H1 (cell line): Measurements from ENCODE around the gene CELSR1. TPM values are rescaled to one million over a fixed set of nuclear protein-coding genes. Genes with fewer than 3 reads are reported as not detected.

ENCODE experiments used
- CTCF ChIA-PET: fragments of 300-600 bp; sonication (Branson Sonifier 250); formaldehyde crosslinking; loops from one replicate; lab custom pipeline; 2021; ENCODE audit not compliant: partially characterized antibody; lab: Charles Lee
- POLR2A ChIA-PET: fragments of 300-600 bp; sonication (Branson Sonifier 250); formaldehyde crosslinking; loops from one replicate; lab custom pipeline; 2021; ENCODE audit warnings: inconsistent platforms; ENCODE audit not compliant: partially characterized antibody; lab: Charles Lee
- DNase-seq, 2 experiments: peaks; one replicate each; pipeline versions ENCODE4 v3.0.0 to v3.0.0-alpha.2; 2010 to 2022; ENCODE audit warnings: low spot score in 2 of 2, low read depth in 1 of 2, mixed read lengths in 1 of 2
- FAIRE-seq: peaks from 2 replicates; lab custom pipeline; 2011; peaks lifted over from hg19 to GRCh38; lab: Jason Lieb, UNC
- H2AFZ ChIP-seq: 2 replicates; pipeline ENCODE4 v1.8.1; 2012; ENCODE audit warnings: low read length, inconsistent platforms
- H2AK5ac ChIP-seq: 2 replicates; pipeline ENCODE4 v1.6.1; 2013; ENCODE audit warnings: low read depth, low read length
- H2BK120ac ChIP-seq: replicated peaks from 2 replicates; pipeline ENCODE3; 2013; ENCODE audit warnings: low read depth, low read length, inconsistent platforms
- H2BK12ac ChIP-seq: 2 replicates; pipeline ENCODE4 v1.6.1; 2013; ENCODE audit warnings: low read depth, low read length
- H2BK15ac ChIP-seq: 2 replicates; pipeline ENCODE4 v1.6.1; 2013; ENCODE audit warnings: low read length
- H2BK20ac ChIP-seq: 2 replicates; pipeline ENCODE4 v1.6.1; 2013; ENCODE audit warnings: low read length
- H2BK5ac ChIP-seq: 2 replicates; pipeline ENCODE4 v1.6.1; 2013; ENCODE audit warnings: low read depth, low read length
- H3K14ac ChIP-seq: 2 replicates; pipeline ENCODE4 v1.6.1; 2013; ENCODE audit warnings: inconsistent platforms; ENCODE audit not compliant: insufficient read length
- H3K18ac ChIP-seq: 2 replicates; pipeline ENCODE4 v1.6.1; 2013; ENCODE audit warnings: low read length; ENCODE audit errors: extremely low read depth
- H3K23ac ChIP-seq: 2 replicates; pipeline ENCODE4 v1.6.1; 2013; ENCODE audit warnings: inconsistent platforms; ENCODE audit not compliant: insufficient read length
- H3K23me2 ChIP-seq: 2 replicates; pipeline ENCODE4 v1.6.1; 2013; ENCODE audit warnings: low read depth, low read length
- H3K27ac ChIP-seq: 2 replicates; pipeline ENCODE4 v1.6.1; 2011; ENCODE audit warnings: low read depth, low read length, inconsistent platforms
- H3K27me3 ChIP-seq, 4 experiments: replicated peaks in 1 of 4; 1 replicate in 1 of 4; 2 replicates in 3 of 4; pipeline versions ENCODE4 v1.6.1 to v1.8.1; 2011 to 2013; ENCODE audit warnings: low read length in 3 of 4, mild to moderate bottlenecking in 3 of 4, inconsistent platforms in 2 of 4, mixed read lengths in 2 of 4, moderate library complexity in 1 of 4; ENCODE audit not compliant: control insufficient read depth in 3 of 4, insufficient read depth in 3 of 4; ENCODE audit errors: extremely low read depth in 1 of 4
- H3K36me3 ChIP-seq, 4 experiments: 2 replicates each; pipeline versions ENCODE4 v1.6.1 to v1.8.1; 2011 to 2013; ENCODE audit warnings: mild to moderate bottlenecking in 4 of 4, low read length in 3 of 4, moderate library complexity in 2 of 4, control low read depth in 1 of 4, inconsistent platforms in 1 of 4; ENCODE audit not compliant: insufficient read depth in 4 of 4, control insufficient read depth in 2 of 4
- H3K4ac ChIP-seq: replicated peaks from 2 replicates; pipeline ENCODE3; 2013; ENCODE audit warnings: low read length, low read depth, mixed read lengths, inconsistent platforms; ENCODE audit not compliant: insufficient read length
- H3K4me1 ChIP-seq, 4 experiments: replicated peaks in 1 of 4; 1 replicate in 1 of 4; 2 replicates in 3 of 4; pipeline versions ENCODE4 v1.6.1 to v1.8.1; 2011 to 2013; ENCODE audit warnings: low read length in 3 of 4, inconsistent platforms in 2 of 4, mixed read lengths in 1 of 4; ENCODE audit not compliant: insufficient read depth in 4 of 4, control insufficient read depth in 3 of 4
- H3K4me2 ChIP-seq, 2 experiments: 2 replicates each; pipeline versions ENCODE4 v1.6.1 to v1.8.1; 2011 to 2013; ENCODE audit warnings: low read depth in 2 of 2, low read length in 2 of 2, control low read depth in 1 of 2, inconsistent platforms in 1 of 2, mild to moderate bottlenecking in 1 of 2; ENCODE audit not compliant: insufficient read depth in 1 of 2
- H3K4me3 ChIP-seq, 4 experiments: fragments of 200-600, 300-600 bp in 1 of 4; sonication (generic), shearing (Covaris generic), sonication (Bioruptor Twin) in 1 of 4; 2 replicates each; pipeline versions ENCODE4 v1.5.1 to v1.8.1; 2011 to 2016; ENCODE audit warnings: low read length in 4 of 4, low read depth in 3 of 4, control low read depth in 2 of 4, inconsistent platforms in 2 of 4, mild to moderate bottlenecking in 2 of 4, mixed read lengths in 1 of 4, moderate library complexity in 1 of 4; ENCODE audit not compliant: insufficient read depth in 2 of 4; ENCODE audit errors: extremely low read depth in 1 of 4
- H3K56ac ChIP-seq: replicated peaks from 2 replicates; pipeline ENCODE3; 2013; ENCODE audit warnings: low read depth, mild to moderate bottlenecking, mixed read lengths, low read length, inconsistent platforms; ENCODE audit not compliant: insufficient read length
- H3K79me1 ChIP-seq: 2 replicates; pipeline ENCODE4 v1.6.1; 2013; ENCODE audit warnings: low read depth, low read length, control low read depth
- H3K79me2 ChIP-seq, 2 experiments: 2 replicates each; pipeline versions ENCODE4 v1.6.1 to v1.8.1; 2012 to 2013; ENCODE audit warnings: low read length in 2 of 2, mild to moderate bottlenecking in 2 of 2, inconsistent platforms in 1 of 2; ENCODE audit not compliant: insufficient read depth in 2 of 2, control insufficient read depth in 1 of 2
- H3K9ac ChIP-seq, 4 experiments: replicated peaks in 1 of 4; 1 replicate in 1 of 4; 2 replicates in 3 of 4; pipeline versions ENCODE4 v1.6.1 to v1.8.1; 2011 to 2013; ENCODE audit warnings: low read depth in 3 of 4, low read length in 3 of 4, control low read depth in 2 of 4, mild to moderate bottlenecking in 2 of 4, moderate library complexity in 2 of 4, inconsistent platforms in 1 of 4; ENCODE audit errors: extremely low read depth in 1 of 4
- H3K9me3 ChIP-seq, 2 experiments: 2 replicates each; pipeline versions ENCODE4 v1.6.1 to v1.8.1; 2012 to 2013; ENCODE audit warnings: mild to moderate bottlenecking in 2 of 2, moderate library complexity in 2 of 2, control low read depth in 1 of 2, inconsistent platforms in 1 of 2, low read depth in 1 of 2, low read length in 1 of 2, mixed read lengths in 1 of 2; ENCODE audit not compliant: insufficient read depth in 2 of 2
- H4K20me1 ChIP-seq, 2 experiments: replicated peaks in 1 of 2; 2 replicates each; pipeline versions ENCODE3 to v1.8.1; 2011 to 2013; ENCODE audit warnings: inconsistent platforms in 2 of 2, low read length in 2 of 2, mild to moderate bottlenecking in 1 of 2; ENCODE audit not compliant: insufficient read depth in 2 of 2, control insufficient read depth in 1 of 2
- H4K5ac ChIP-seq: 2 replicates; pipeline ENCODE4 v1.6.1; 2013; ENCODE audit warnings: low read length, low read depth, mixed read lengths, inconsistent platforms; ENCODE audit not compliant: insufficient read length
- H4K8ac ChIP-seq: 2 replicates; pipeline ENCODE4 v1.8.0; 2013; ENCODE audit warnings: mild to moderate bottlenecking, moderate library complexity, low read length, inconsistent platforms; ENCODE audit not compliant: insufficient read depth; ENCODE audit errors: extremely low read depth
- H4K91ac ChIP-seq: replicated peaks from 2 replicates; pipeline ENCODE3; 2013; ENCODE audit warnings: low read length, mixed read lengths, inconsistent platforms; ENCODE audit not compliant: insufficient read length
- ASH2L ChIP-seq: fragments of 200-600, 300-600 bp; sonication (generic); IDR thresholded peaks from one replicate; pipeline ENCODE4 v1.7.1; 2017; ENCODE audit warnings: low read length
- CBX5 ChIP-seq: fragments of 300-800, 300-1000 bp; sonication (generic); IDR thresholded peaks from 2 replicates; pipeline ENCODE4 v1.7.1; 2016; ENCODE audit warnings: antibody characterized with exemption, low read length, low read depth
- CREB1 ChIP-seq: IDR thresholded peaks from 2 replicates; pipeline ENCODE4 v1.6.1; 2012; ENCODE audit warnings: inconsistent platforms
- CTBP2 ChIP-seq: IDR thresholded peaks from 2 replicates; pipeline ENCODE4 v1.7.0; 2011; ENCODE audit warnings: borderline replicate concordance, mild to moderate bottlenecking, moderate library complexity, mixed read lengths, low read length; ENCODE audit not compliant: insufficient read depth, insufficient read length
- GTF2F1 ChIP-seq: IDR thresholded peaks from 2 replicates; pipeline ENCODE4 v1.6.1; 2012; ENCODE audit warnings: low read depth, low read length, improper control_type of control experiment, borderline replicate concordance
- SP2 ChIP-seq: IDR thresholded peaks from 2 replicates; pipeline ENCODE4 v1.6.1; 2012; ENCODE audit warnings: mild to moderate bottlenecking, low read length, inconsistent platforms
- TBP ChIP-seq: IDR thresholded peaks from 2 replicates; pipeline ENCODE4 v1.6.1; 2011; ENCODE audit warnings: low read depth, low read length, improper control_type of control experiment
- WGBS, 2 experiments: shearing (Covaris generic) in 1 of 2; methylation state at CpG; one replicate each; pipeline versions ENCODE4 v1.1.6 to v1.1.7; 2013 to 2015; ENCODE audit warnings: low lambda C conversion rate in 2 of 2, mixed read lengths in 2 of 2, inconsistent platforms in 1 of 2, low coverage in 1 of 2, missing lambda C conversion rate in 1 of 2; ENCODE audit not compliant: insufficient replicate concordance in 2 of 2, insufficient coverage in 1 of 2, insufficient read length in 1 of 2; ENCODE audit errors: extremely low coverage in 1 of 2, missing lambda C conversion rate in 1 of 2; 5-methylcytosine and 5-hydroxymethylcytosine counted together
- polyA plus RNA-seq, 7 experiments: library from polyadenylated mRNA; depleted of rRNA in 3 of 7; stranded (reverse) in 5 of 7; unstranded in 2 of 7; fragments of >200 nt in 5 of 7; fragments of 200-250 nt in 2 of 7; gene quantifications; 1 replicate in 5 of 7; 2 replicates in 1 of 7; 4 replicates in 1 of 7; pipeline versions ENCODE4 v1.2.1 to v1.2.3, GENCODE V29; 2011 to 2013; ENCODE audit warnings: missing spikeins in 2 of 7, mixed read lengths in 2 of 7
- total RNA-seq: library from RNA; stranded (reverse); fragmentation: NEBNext Ultra II Directional; extraction: Animal tissue kit (Norgen Biotek cat#: 25700); gene quantifications from 2 replicates; pipeline ENCODE4 v1.2.1, GENCODE V29; 2021
- TF ChIP-seq, protein P1 (sequence below): IDR thresholded peaks from 2 replicates; pipeline ENCODE4 v1.6.1; 2012; ENCODE audit warnings: inconsistent platforms

Gene CELSR1
- total and polyA plus RNA-seq, 2 of the 8 experiments (the other 6 are each of a cell fraction or from before 2014, with no cell fraction given) = 9.0 to 12.4 TPM

DNA sequence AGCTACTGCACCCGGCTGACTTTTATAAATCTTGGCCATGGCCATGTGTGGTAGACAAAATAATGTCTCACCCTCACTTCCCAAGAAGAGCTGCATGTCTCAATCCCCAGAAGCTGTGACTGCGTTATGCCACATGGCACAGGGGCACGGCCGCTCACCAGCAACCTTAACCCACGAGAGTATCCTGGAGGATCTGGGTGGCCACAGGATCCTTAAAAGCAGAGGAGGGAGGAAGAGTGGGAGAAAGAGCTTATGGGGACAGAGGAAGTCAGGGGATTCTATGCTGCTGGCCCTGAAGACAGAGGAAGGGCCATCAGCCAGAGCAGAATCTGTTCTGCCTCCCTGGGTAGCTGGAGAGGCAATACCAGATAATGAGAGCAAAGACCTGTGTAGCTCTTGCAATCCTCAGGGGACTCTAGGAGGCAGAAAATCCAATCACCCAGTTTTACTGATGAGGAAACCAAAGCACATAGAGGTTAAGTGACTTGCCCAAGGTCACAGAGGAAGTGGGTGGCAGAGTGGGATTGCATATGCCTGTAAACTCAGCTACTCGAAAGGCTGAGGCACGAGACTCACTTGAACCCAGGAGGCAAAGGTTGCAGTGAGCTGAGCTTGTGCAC, 55.3 kb downstream of the CELSR1 start:
- no peak overlapping the region for H2BK12ac ChIP-seq
- no peak overlapping the region for H3K27ac ChIP-seq
- peaks cover 0 to 9% (median 6%) of the 10 kb centered on the region in 4 experiments; a peak in 5 of 7 replicates for H3K4me1 ChIP-seq
- DNase-seq = no peak
- H3K14ac ChIP-seq = no peak overlapping the region
- ChIA-PET CTCF (interaction anchor here (0.8 to 2.0 kb wide), 7 partner anchors 11 to 350 kb away, joined by 3 to 6 read pairs (median 4); no protein-coding TSS in a partner anchor), POLR2A (interaction anchor here (0.6 to 1.5 kb wide), 3 partner anchors 11 to 17 kb away, joined by 3 to 4 read pairs (median 3); no protein-coding TSS in a partner anchor)
- H3K9ac ChIP-seq = no peak overlapping the region
- H3K4me2 ChIP-seq = no peak overlapping the region
- H3K79me2 ChIP-seq = no peaks in the 10 kb centered on the region
- no peaks in the 10 kb centered on the region; the same call in 1 of the 2 replicates for H3K79me1 ChIP-seq
- no peak overlapping the region for H2BK120ac ChIP-seq
- no peak overlapping the region for H3K18ac ChIP-seq
- no peaks in the 10 kb centered on the region for H4K20me1 ChIP-seq
- H2AFZ ChIP-seq = no peak overlapping the region
- 80% methylated on average over 7 of the region's 7 CpGs; no CpG with 5 or more reads in 1 of the 2 experiments for WGBS, 2 experiments
- H4K8ac ChIP-seq = no peak overlapping the region
- no peak for TF ChIP-seq ASH2L
- no peak for TF ChIP-seq CREB1
- TF ChIP-seq, protein P1, sequence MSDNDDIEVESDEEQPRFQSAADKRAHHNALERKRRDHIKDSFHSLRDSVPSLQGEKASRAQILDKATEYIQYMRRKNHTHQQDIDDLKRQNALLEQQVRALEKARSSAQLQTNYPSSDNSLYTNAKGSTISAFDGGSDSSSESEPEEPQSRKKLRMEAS = no peak
- no peak for TF ChIP-seq CBX5
- no peak for TF ChIP-seq GTF2F1
- TF ChIP-seq CTBP2 = no peak
- TF ChIP-seq SP2 = no peak
- no peak for TF ChIP-seq TBP
- no peak overlapping the region for H2BK5ac ChIP-seq
- H4K5ac ChIP-seq = no peak overlapping the region
- no peak overlapping the region for H3K56ac ChIP-seq
- no peak overlapping the region for H2BK15ac ChIP-seq
- no peak overlapping the region for H2AK5ac ChIP-seq
- FAIRE-seq = no peak
- no peak overlapping the region for H3K4me3 ChIP-seq
- peaks cover 3 to 4% of the 10 kb centered on the region in 2 experiments; a peak in 2 of 4 replicates for H3K9me3 ChIP-seq
- no peak overlapping the region for H4K91ac ChIP-seq
- H3K23ac ChIP-seq = no peak overlapping the region
- no peaks in the 10 kb centered on the region for H3K27me3 ChIP-seq
- no peak overlapping the region for H2BK20ac ChIP-seq
- H3K4ac ChIP-seq = no peak overlapping the region
- no peaks in the 10 kb centered on the region for H3K36me3 ChIP-seq
- H3K23me2 ChIP-seq = 0 out of 2 replicates have a peak, but pooled peaks cover 1% of the 10 kb centered on the region
